ENCODE measurements around the gene ABCG1.

The ABCG1 gene

DNA sequence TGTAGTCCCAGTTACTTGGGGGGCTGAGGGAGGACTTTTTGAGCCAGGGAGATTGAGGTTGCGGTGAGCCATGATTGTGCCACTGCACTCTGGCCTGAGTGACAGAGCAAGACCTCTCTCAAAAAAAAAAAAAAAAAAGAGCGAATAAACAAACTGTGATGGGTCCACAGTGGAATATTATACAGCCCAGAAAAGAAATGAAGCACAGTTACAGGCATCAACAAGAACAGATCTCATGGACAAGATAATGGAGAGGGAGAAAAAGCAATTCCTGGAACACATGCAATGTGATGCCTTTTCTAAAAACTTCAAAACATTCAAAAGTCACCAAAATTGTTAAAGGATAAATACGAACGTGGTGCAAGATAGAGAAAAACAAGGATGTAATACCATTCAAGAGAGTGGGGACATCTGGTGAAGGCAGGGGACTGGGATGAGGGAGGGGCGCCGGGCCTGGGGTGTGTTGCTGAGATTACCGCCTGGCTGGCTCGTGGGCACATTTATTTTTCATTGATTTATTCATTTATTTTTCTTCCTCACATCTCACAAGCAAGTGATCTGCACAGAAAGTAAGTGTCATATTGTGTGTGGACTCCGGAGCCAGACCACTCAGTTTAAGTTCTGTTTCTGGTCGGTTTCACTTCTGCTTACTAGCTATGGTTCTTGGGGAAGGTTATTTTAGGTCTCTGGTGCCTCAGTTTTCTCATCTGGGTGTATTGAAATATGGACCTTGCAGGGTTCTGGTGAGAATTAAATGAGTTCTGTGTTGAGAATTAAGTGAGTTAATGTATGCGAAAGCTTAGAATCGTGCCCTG is 30.1 kb downstream of the ABCG1 start:
- DNase-seq, result no peak
- TF ChIP-seq, protein P1, sequence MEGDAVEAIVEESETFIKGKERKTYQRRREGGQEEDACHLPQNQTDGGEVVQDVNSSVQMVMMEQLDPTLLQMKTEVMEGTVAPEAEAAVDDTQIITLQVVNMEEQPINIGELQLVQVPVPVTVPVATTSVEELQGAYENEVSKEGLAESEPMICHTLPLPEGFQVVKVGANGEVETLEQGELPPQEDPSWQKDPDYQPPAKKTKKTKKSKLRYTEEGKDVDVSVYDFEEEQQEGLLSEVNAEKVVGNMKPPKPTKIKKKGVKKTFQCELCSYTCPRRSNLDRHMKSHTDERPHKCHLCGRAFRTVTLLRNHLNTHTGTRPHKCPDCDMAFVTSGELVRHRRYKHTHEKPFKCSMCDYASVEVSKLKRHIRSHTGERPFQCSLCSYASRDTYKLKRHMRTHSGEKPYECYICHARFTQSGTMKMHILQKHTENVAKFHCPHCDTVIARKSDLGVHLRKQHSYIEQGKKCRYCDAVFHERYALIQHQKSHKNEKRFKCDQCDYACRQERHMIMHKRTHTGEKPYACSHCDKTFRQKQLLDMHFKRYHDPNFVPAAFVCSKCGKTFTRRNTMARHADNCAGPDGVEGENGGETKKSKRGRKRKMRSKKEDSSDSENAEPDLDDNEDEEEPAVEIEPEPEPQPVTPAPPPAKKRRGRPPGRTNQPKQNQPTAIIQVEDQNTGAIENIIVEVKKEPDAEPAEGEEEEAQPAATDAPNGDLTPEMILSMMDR (IDR thresholded peaks at IDR 0.05; ENCODE audit: low read depth, low read length), result no peak
- no peak overlapping the region for H3K4me3 ChIP-seq (ENCODE audit: low read depth, low read length)

GRCh38 chr21:42250422-42251403 is 31.8 kb downstream of the ABCG1 start:
- TF ChIP-seq, protein P1 (IDR thresholded peaks at IDR 0.05; ENCODE audit: low read depth, low read length), result no peak
- H3K9me3 ChIP-seq, result no peaks in the 10 kb centered on the region
- H3K4me1 ChIP-seq, result peaks cover 4% of the 10 kb centered on the region

More for the DNA sequence above, 30.1 kb downstream of the ABCG1 start:
- Histone ChIP-seq H3K9me3 (no peaks in the 10 kb centered on the region), H3K27me3 (no peaks in the 10 kb centered on the region), H3K4me1 (peaks cover 15% of the 10 kb centered on the region), H3K36me3 (no peaks in the 10 kb centered on the region)

GRCh38 chr21:42251654-42252324 is 32.8 kb downstream of the ABCG1 start:
- H3K4me3 ChIP-seq (ENCODE audit: low read depth, low read length), result no peak overlapping the region
- H3K9me3 ChIP-seq, result no peaks in the 10 kb centered on the region
- H3K4me1 ChIP-seq, result no peaks in the 10 kb centered on the region
- no peaks in the 10 kb centered on the region for H3K36me3 ChIP-seq
- TF ChIP-seq, protein P1 (IDR thresholded peaks at IDR 0.05; ENCODE audit: low read depth, low read length), result no peak
- no peaks in the 10 kb centered on the region for H3K27me3 ChIP-seq
- no peak for DNase-seq

More at GRCh38 chr21:42250422-42251403, 31.8 kb downstream of the ABCG1 start:
- H3K36me3 ChIP-seq, result no peaks in the 10 kb centered on the region
- no peaks in the 10 kb centered on the region for H3K27me3 ChIP-seq
- H3K4me3 ChIP-seq (ENCODE audit: low read depth, low read length), result no peak overlapping the region
- no peak for DNase-seq

- H3K4me3 ChIP-seq (ENCODE audit: low read depth, low read length), result no peak overlapping the region
- peaks cover 1% of the 10 kb centered on the region for H3K4me1 ChIP-seq
- no peaks in the 10 kb centered on the region for H3K36me3 ChIP-seq
- H3K9me3 ChIP-seq, result no peaks in the 10 kb centered on the region
- TF ChIP-seq, protein P1 (IDR thresholded peaks at IDR 0.05; ENCODE audit: low read depth, low read length), result no peak
- H3K27me3 ChIP-seq, result no peaks in the 10 kb centered on the region
- no peak for DNase-seq
Observed at GRCh38 chr21:42252325-42252654, 33.4 kb downstream of the ABCG1 start.

- Histone ChIP-seq H3K4me1 (peaks cover 4% of the 10 kb centered on the region), H3K9me3 (no peaks in the 10 kb centered on the region), H3K36me3 (no peaks in the 10 kb centered on the region), H3K4me3 (ENCODE audit: low read depth, low read length) (no peak overlapping the region), H3K27me3 (no peaks in the 10 kb centered on the region)
- no peak for DNase-seq
- TF ChIP-seq, protein P1 (IDR thresholded peaks at IDR 0.05; ENCODE audit: low read depth, low read length), result no peak
Observed at GRCh38 chr21:42252778-42253340, 33.9 kb downstream of the ABCG1 start.

All from BE2C (cell line).